GM18951 (cell line): ENCODE data around the gene CYP4F3.

Experiments used
- POLR2A ChIP-seq: IDR thresholded peaks from 4 replicates; pipeline ENCODE4 v1.6.1; 2011; ENCODE audit warnings: mild to moderate bottlenecking; ENCODE audit not compliant: insufficient read length, insufficient read depth; ENCODE audit errors: extremely low read depth
- in situ Hi-C: fragments of 300-500 bp; cut with MboI; formaldehyde crosslinking; loops from one replicate; pipeline ENCODE4 v1.12.0; 2022; ENCODE audit warnings: low sequenced_read_pairs, mixed read lengths, inconsistent platforms; ENCODE audit not compliant: unreplicated experiment

CYP4F3 gene

GRCh38 chr19:15616627-15617270 is 23.9 kb upstream of the CYP4F3 start:
- no peak for TF ChIP-seq POLR2A
- in situ Hi-C loops, result loop anchor here (25.0 kb wide), 1 partner anchor 571 kb away; the partner anchor contains the start of genes AP1M1 and FAM32A

- in situ Hi-C loops, result loop anchor here (25.0 kb wide), 1 partner anchor 569 kb away; the partner anchor contains the start of genes AP1M1 and FAM32A
Measured at GRCh38 chr19:15618321-15618720, 22.4 kb upstream of the CYP4F3 start.

GRCh38 chr19:15621801-15622200 is 18.9 kb upstream of the CYP4F3 start:
- in situ Hi-C loops, result loop anchor here (25.0 kb wide), 1 partner anchor 566 kb away; the partner anchor contains the start of genes AP1M1 and FAM32A
- TF ChIP-seq POLR2A, result no peak

More at GRCh38 chr19:15618321-15618720, 22.4 kb upstream of the CYP4F3 start:
- TF ChIP-seq POLR2A, result no peak

GRCh38 chr19:15622991-15623390 is 17.7 kb upstream of the CYP4F3 start:
- in situ Hi-C loops, result loop anchor here (25.0 kb wide), 1 partner anchor 564 kb away; the partner anchor contains the start of genes AP1M1 and FAM32A
- no peak for TF ChIP-seq POLR2A

- no peak for TF ChIP-seq POLR2A
- in situ Hi-C loops, result loop anchor here (25.0 kb wide), 1 partner anchor 563 kb away; the partner anchor contains the start of genes AP1M1 and FAM32A
Measured at GRCh38 chr19:15623711-15624318, 16.9 kb upstream of the CYP4F3 start.

GRCh38 chr19:15628236-15629002 is 12.3 kb upstream of the CYP4F3 start:
- no peak for TF ChIP-seq POLR2A
- in situ Hi-C loops, result no loop called here

- in situ Hi-C loops, result no loop called here
- no peak for TF ChIP-seq POLR2A
Measured at GRCh38 chr19:15629003-15629880, 11.5 kb upstream of the CYP4F3 start.

- TF ChIP-seq POLR2A, result no peak
- in situ Hi-C loops, result no loop called here
Measured at GRCh38 chr19:15631817-15632216, 8.9 kb upstream of the CYP4F3 start.

GRCh38 chr19:15633082-15633835 is 7.4 kb upstream of the CYP4F3 start:
- in situ Hi-C loops, result no loop called here
- no peak for TF ChIP-seq POLR2A

GRCh38 chr19:15634105-15634504 is 6.6 kb upstream of the CYP4F3 start:
- in situ Hi-C loops, result no loop called here
- no peak for TF ChIP-seq POLR2A

- TF ChIP-seq POLR2A, result no peak
- in situ Hi-C loops, result no loop called here
Measured at GRCh38 chr19:15635016-15635805, 5.5 kb upstream of the CYP4F3 start.
